HG03469 (cell line): Measurements from ENCODE around the gene PTPN13.
"Not testable (repeated sequence)": the region's sequence is repeated elsewhere in the genome, so short reads cannot be mapped to it uniquely, and the experiment has no call there.

ENCODE experiments used
- ATAC-seq: cut with Tn5 transposase; IDR thresholded peaks from one replicate; pipeline ENCODE4 v1.9.1; 2021; ENCODE audit warnings: mild to moderate bottlenecking, moderate library complexity, moderate number of reproducible peaks; ENCODE audit not compliant: unreplicated experiment

Gene PTPN13

GRCh38 chr4:86640469-86640868 lies 46.4 kb downstream of the PTPN13 start:
- no peak for ATAC-seq

DNA sequence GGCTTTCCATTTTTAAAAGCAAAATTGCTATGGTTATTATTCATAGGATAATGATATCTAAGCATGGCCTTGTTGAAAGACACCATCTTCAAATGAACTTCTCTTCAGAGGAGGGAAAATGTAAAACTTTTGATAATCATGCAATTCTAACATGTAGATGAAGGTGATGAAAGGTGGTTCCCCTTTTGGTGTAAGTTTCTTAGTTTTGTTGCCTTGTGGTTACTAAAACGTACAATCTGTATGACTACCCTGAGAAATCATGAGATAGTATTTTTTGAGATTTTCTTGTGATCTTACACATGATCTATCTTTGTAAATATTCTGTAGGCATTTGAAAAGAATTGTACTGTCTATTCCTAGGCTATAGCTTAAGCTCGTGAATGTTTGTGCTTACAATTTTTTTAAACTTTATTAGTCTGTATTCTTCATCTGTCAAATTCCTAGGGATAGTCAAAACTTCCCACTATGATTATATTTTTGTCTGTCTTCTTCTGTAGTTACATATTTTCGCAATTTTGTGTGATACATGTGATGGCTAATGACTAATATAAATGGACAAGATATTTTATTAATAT lies 47.5 kb downstream of the PTPN13 start:
- no peak for ATAC-seq

GRCh38 chr4:86644892-86645291 lies 50.8 kb downstream of the PTPN13 start:
- ATAC-seq: no peak

DNA sequence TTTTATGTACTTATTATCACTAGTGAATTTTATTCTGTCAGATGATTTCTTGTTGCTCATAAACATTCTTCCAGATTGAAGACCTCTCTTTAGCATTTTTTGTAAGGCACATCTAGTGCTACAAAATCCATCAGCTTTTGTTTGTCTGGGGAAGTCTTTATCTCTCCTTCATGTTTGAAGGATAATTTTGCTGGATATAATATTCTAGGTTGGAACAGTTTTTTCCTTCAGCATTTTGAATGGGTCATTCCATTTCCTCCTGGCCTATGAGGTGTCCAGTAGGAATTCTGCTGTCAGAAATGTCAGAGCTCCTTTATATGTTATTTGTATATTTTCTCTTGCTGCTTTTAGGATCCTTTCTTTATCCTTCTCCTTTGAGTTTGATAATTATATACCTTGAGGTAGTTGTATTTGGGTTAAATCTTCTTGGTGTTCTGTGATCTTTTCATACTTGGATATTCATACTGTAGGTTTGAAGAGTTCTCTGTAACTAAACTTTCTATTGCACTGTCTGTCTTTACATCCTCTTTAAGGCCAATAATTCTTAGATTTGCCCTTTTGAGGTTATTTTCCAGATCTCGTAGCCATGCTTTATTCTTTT lies 58.3 kb downstream of the PTPN13 start:
- no peak for ATAC-seq

DNA sequence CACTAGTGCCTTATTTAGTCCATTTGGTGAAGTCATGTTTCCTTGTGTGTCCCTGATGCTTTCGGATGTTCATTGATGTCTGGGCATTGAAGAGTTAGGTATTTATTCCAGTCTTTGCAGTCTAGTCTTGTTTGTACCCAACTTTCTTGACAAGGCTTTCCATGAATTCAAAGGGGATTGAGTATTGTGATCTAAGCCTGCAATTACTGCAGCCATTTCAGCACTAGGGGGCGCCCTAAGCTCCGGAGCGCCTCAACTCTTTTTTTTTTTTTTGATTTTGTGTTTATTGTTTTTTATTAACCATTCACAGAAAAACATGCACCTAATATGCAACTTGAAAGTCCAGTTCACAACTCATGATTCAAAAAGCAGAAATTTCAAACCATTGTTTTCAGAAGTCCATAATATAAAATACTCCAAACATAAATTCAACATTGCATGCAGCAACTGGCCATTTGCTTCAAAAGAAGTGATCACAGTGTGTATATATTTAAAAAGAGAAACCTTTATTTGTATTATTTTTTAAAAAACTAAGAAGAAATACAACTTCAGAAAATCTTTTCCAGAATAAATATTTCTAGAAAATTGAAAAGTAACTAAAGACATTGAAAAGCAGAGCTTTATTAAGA lies 59.2 kb downstream of the PTPN13 start:
- ATAC-seq: no peak

DNA sequence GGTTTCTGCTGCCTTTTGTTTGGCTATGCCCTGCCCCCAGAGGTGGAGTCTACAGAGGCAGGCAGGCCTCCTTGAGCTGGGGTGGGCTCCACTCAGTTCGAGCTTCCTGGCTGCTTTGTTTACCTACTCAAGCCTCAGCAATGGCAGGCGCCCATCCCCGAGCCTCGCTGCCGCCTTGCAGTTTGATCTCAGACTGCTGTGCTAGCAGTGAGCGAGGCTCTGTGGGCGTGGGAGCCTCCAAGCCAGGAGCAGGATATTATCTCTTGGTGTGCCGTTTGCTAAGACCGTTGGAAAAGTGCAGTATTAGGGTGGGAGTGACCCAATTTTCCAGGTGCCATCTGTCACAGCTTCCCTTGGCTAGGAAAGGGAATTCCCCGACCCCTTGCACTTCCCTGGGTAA lies 62.7 kb downstream of the PTPN13 start:
- not testable (repeated sequence) for ATAC-seq

DNA sequence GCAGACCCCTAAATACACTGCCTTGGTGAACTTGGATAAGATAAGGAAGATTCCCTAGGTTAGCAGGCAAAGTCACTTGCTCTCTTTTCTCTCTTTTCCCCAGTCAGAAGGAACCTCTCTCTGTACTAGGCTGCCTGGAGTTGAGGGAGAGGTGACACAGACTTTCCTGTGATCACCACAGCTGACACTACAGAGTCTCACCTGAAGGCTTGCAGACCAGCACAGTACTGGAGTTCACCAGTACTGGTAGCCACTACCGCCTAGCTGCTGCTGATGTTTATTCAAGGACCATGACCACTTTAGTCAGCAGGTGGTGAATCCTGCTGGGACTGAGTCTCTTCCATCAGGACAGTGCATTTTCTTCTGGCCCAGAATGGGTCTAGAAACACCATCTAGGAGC lies 63.3 kb downstream of the PTPN13 start:
- ATAC-seq: no peak

DNA sequence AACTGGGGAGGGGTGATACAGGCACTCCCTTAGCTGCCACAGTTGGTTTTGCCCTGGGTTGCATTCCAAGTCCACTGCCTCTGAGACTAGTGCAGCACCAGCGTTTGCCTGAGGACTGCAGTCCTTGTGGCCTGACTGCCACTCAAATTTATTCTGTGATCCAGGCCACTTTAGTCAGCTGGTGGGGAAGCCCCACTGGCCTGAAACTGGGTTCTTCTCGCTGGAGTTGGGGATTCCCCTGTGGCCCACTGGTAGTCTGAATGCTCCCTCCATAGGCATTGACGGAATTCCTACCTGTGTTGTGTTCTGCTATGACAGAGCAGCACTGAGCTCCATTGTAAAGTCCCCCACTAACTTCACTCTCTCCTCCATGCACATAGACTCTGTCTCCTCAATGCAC lies 63.8 kb downstream of the PTPN13 start:
- ATAC-seq: no peak

GRCh38 chr4:86660401-86660800 lies 66.3 kb downstream of the PTPN13 start:
- ATAC-seq: no peak

GRCh38 chr4:86661006-86661405 lies 66.9 kb downstream of the PTPN13 start:
- ATAC-seq: no peak

DNA sequence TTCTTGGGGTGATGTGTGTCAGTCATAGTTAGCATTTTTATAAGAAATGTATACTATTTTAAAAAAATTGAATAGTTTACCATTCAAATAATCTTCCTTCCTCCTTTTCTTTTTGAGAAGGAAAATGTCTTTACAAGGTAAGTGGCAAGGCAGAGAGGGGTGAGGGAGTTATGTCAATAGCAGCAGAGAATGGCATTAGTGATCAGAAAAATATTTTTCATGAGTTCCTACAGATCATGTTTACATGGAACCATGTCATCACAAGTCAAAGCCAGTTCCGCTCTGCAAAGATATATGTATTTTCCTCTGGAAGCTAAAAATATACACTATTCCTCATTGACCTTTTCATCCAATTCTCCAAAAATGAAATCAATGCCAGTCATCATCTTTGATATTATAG lies 67.3 kb downstream of the PTPN13 start:
- ATAC-seq: no peak

GRCh38 chr4:86664959-86665358 lies 70.8 kb downstream of the PTPN13 start:
- no peak for ATAC-seq

DNA sequence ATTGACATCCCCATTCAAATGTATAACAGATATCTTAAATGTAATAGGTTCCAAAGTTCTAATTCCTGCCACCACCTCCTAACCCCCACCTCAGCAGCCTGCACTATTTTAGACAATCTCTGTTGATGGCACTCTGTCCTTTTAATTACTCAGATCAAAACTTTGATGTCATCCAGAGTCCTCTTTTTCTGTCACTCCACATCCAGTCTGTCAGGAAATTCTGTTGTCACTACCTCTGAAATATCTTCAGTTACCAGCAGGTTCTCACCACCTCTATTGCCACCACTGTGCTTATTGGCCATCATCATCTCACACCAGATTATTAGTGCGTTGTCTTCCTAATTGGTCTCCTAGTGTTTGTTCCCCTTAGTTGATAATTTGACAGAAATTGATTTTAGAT lies 76.2 kb downstream of the PTPN13 start:
- ATAC-seq: no peak

DNA sequence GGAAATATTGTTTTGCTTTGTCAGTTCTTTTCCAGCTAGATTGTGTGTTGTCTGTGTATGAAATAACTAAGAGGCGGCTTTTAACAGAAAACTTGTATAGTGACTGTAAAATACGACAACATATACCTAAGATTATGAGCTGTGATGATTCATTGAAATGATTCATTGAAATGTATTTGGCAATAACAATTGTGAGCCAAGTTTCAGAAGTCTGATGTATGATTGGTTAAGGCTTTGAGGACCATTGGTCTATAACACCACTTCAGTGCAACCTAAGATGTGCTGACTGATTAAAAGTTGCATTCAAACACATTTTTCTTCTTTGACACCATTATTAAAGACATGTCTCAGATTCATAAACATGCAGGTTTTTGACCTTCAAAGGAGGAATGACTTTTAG lies 76.6 kb downstream of the PTPN13 start:
- no peak for ATAC-seq

DNA sequence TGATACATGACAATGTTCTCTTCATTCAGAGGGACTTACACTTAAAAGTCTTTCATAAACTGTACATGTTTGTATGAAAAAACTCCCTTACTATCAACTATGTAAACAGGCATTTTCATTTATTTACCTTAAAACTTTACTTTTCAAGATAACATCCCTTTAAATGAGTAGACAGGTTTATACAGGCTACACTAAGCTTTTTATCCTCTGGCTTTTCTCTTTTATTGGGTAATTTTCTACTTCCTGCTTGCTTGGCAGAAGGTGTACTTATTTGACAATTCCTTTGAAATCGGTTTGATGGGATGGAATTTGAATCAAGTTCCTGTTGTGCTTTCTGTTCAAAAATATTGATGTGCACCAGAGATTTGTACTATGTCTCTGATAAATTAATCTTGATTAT lies 81.4 kb downstream of the PTPN13 start:
- ATAC-seq: no peak

- no peak for ATAC-seq
Measured at GRCh38 chr4:86678796-86679195, 84.7 kb downstream of the PTPN13 start.

GRCh38 chr4:86679441-86679840 lies 85.3 kb downstream of the PTPN13 start:
- no peak for ATAC-seq

DNA sequence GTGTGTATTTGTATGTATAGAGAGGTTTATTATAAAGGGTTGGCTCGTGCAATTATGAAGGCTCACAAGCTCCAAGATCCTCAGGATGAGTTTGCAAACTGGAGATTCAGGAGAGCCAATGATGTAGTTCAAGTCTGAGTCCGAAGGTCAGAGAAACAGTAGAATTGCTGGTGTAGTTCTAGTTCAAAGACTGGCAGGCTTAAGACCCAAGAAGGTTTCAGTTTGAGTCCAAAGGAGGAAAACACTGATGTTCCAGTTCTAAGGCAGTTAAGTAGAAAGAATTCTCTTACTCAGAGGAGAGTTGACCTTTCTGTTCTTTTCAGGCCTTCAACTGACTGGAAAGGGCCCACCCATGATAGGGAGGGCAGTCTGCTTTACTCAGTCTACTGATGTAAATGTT lies 89.1 kb downstream of the PTPN13 start:
- ATAC-seq: no peak

DNA sequence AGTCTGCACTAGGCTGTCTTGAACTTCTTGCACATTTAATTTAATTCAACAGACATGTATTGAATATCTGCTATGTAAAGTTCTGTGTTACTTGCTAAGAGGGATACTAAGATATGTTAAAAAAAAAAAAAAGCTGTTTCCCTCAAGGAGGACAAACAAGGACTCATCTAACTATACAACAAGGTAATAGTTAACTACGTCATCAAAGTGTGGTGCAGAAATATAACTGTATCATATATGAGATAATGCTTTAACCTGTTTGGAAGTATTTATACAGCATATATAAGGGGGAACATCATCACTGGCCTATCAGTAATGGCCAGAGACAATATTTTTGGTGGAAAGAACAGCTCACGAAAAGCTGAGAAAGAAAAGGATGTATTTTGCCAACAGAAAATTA lies 89.9 kb downstream of the PTPN13 start:
- no peak for ATAC-seq

GRCh38 chr4:86685401-86685800 lies 91.3 kb downstream of the PTPN13 start:
- ATAC-seq: no peak

GRCh38 chr4:86686741-86687140 lies 92.6 kb downstream of the PTPN13 start:
- ATAC-seq: no peak

DNA sequence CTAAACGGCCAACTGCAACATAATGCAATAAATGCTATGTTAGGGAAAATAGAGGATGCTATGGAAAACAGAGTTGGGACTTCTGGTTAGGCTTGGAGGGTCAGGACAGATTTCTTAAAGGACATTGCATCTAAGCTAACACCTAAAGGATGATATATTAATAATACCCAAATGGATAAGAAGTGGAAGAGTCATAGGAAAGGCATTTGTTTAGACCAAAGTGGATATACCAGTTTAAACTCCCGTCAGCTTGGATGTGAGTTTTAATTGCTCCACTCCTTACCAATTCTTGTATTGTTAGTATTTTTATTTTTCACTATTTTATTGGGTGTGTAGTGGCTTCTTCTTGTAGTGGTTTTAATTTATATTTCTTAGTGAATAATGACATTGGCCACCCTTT lies 93.9 kb downstream of the PTPN13 start:
- ATAC-seq: no peak

DNA sequence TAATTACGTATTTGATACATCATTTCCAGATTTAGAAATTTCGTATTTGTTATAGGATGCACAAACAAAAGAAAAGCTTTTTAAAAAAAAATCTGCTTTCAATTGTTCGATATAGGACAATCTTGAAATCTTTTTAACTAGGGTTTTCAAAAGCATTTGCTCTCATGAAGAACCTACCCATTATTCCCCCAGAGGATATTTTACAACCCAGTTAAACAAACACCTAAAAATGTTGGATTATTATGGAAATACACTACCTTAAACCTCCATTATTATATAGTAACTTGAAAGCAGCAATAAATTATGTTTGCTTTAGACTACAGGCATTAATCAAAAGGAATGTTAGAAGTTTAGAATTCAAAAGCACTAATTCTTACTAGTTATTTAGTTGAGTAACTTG lies 110.5 kb downstream of the PTPN13 start:
- no peak for ATAC-seq
